IMR-90 (cell line): ENCODE data around the gene GCN1.

Experiments
- BHLHE40 ChIP-seq: fragments of 150-350 bp; IDR thresholded peaks from 2 replicates; pipeline ENCODE4 v1.6.1; 2016; ENCODE audit warnings: mild to moderate bottlenecking, low read depth, low read length
- CEBPB ChIP-seq: IDR thresholded peaks from 2 replicates; pipeline ENCODE4 v1.6.1; 2012; ENCODE audit warnings: low read depth, low read length, improper control_type of control experiment
- CHD1 ChIP-seq: IDR thresholded peaks from 2 replicates; pipeline ENCODE4 v1.6.1; 2012; ENCODE audit warnings: low read depth, low read length, improper control_type of control experiment
- CTCF ChIP-seq: conservative IDR thresholded peaks from 2 replicates; pipeline ENCODE4 v1.5.1; 2012; ENCODE audit warnings: mild to moderate bottlenecking, low read depth, low read length, improper control_type of control experiment
- POLR2A ChIP-seq: IDR thresholded peaks from 2 replicates; pipeline ENCODE4 v1.6.1; 2012; ENCODE audit warnings: mild to moderate bottlenecking, low read depth, low read length
- RAD21 ChIP-seq: IDR thresholded peaks from 2 replicates; pipeline ENCODE4 v1.6.1; 2012; ENCODE audit warnings: low read length, improper control_type of control experiment
- RCOR1 ChIP-seq: IDR thresholded peaks from 2 replicates; pipeline ENCODE4 v1.6.1; 2012; ENCODE audit warnings: mild to moderate bottlenecking, low read length, improper control_type of control experiment; ENCODE audit not compliant: insufficient replicate concordance
- USF2 ChIP-seq: fragments of 150-350 bp; IDR thresholded peaks from 2 replicates; pipeline ENCODE4 v1.6.1; 2017; ENCODE audit warnings: mild to moderate bottlenecking, antibody characterized with exemption, low read length, low read depth

GRCh38 chr12:120132054-120132836 lies 62.3 kb downstream of the GCN1 start:
- TF ChIP-seq POLR2A (no peak), BHLHE40 (no peak), USF2 (no peak), CTCF (no peak), RAD21 (no peak), CHD1 (no peak), RCOR1 (no peak), CEBPB (no peak)
